Measurements from ENCODE around the gene PCGF2.

Gene PCGF2

GRCh38 chr17:38702166-38702915 is 45.8 kb downstream of the PCGF2 start:
- peak; percentile 59 for DNase-seq

- DNase-seq: no peak
Measured at GRCh38 chr17:38701504-38702165, 46.5 kb downstream of the PCGF2 start.

- DNase-seq: no peak
Measured at GRCh38 chr17:38698760-38699159, 49.4 kb downstream of the PCGF2 start.

- DNase-seq: no peak
Measured at GRCh38 chr17:38697061-38697820, 50.9 kb downstream of the PCGF2 start.

- no peak for DNase-seq
Measured at GRCh38 chr17:38693700-38694329, 54.3 kb downstream of the PCGF2 start.

DNA sequence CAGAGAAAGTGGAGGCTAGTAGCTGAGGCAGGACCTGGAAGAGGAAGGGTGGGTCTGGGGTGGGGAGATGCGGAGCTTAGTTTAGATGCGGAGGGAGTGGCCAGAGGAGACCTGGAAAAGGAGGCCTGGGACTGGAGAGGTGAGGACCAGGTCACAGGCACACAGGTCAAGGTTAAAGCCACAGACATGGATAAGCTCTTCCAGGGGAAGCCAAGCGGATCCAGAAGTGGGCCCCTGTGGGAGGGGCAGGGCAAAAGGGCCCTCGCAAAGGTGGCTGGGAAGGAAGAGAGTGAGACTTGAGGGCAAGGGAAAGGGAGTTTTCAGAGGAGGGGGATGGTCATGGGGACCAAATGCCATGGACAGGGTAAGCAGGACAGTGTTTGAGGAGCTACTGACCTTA is 57.0 kb downstream of the PCGF2 start:
- no peak for DNase-seq

- no peak for DNase-seq
Measured at GRCh38 chr17:38690386-38690785, 57.8 kb downstream of the PCGF2 start.

GRCh38 chr17:38687286-38687685 is 60.9 kb downstream of the PCGF2 start:
- DNase-seq: no peak

- no peak for DNase-seq
Measured at GRCh38 chr17:38685491-38685890, 62.6 kb downstream of the PCGF2 start.

Data from cortex of kidney (tissue), 1 donor.